GM21447 (cell line): Measurements from ENCODE around the gene BTLA.
"Not testable (repeated sequence)": the region's sequence is repeated elsewhere in the genome, so short reads cannot be mapped to it uniquely, and the experiment has no call there.

Experiments used
- ATAC-seq: cut with Tn5 transposase; IDR thresholded peaks from one replicate; pipeline ENCODE4 v1.9.1; 2021; ENCODE audit not compliant: unreplicated experiment

The BTLA gene

DNA sequence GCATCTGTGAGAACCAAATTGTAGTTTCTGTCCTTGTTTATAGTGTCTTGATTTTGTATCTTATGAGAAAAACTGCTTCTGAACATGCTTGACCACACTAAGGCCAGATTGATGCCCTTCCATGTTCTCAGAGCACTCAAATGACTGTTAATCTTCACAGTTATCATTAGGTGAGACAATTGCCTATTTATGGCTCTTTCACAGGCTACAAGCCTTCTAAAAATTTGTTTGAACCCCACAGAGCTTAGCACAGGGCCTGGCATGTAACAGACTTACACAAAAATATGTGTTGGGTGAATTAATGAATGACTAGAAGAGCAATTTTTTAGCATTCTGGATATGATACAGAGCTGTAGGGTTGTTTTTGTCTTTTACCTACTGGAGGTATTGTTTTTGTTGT, 43.1 kb downstream of the BTLA start:
- ATAC-seq: no peak

DNA sequence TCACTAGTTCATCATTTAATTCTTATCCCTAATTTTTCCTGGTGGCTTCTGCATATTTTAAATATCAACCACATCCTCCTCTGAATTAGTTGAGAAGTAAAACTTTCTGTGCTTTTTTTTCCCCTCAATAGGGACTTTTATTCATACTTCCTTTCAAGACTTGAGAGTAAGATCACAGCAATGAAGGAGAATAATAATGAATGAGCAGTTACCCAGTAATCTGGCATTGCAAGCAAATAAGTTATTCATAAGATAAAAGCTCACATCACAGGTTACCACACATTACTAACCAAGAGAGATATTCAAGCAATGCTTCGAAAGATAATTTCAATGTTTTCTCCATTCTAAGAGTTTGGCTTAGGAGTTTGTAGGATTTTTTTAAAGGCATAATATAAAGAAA, 50.3 kb downstream of the BTLA start:
- ATAC-seq: no peak

DNA sequence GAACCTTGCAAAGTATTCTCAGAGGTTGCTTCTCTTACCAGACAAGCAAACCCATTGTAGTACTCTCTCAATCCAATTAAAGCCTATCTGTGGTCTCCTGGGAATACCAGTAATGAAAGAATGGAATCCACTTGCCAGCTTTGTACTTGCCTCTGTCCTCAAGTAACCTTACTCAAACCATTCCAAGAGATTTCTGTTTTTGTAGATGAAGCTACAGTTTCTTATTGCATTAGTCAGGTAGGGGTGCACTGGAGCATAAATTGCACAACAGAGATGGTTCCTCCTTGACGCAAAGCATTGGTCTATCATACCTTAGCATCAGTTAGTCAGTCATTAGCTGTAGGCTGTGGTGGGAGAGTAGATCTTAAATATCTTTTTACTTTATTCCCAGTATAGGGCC, 52.9 kb downstream of the BTLA start:
- ATAC-seq: no peak

DNA sequence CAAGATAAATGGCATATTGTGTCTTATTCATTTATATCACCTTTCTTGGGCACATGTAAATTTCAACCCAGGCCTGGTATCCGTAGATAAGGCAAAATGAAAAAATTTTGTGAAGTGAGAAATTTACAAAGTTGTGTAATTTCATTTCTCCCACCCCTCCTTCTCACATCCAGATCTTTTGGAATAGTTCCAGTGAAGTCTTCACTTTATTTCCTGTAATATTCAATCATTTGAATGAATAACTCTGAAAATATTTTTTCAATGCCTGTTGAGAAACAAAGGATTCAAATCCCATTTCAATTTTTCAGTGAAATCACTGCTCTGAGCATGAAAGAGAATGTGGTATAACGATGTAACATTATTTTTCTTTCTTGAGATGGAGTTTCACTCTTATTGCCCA, 53.4 kb downstream of the BTLA start:
- no peak for ATAC-seq

DNA sequence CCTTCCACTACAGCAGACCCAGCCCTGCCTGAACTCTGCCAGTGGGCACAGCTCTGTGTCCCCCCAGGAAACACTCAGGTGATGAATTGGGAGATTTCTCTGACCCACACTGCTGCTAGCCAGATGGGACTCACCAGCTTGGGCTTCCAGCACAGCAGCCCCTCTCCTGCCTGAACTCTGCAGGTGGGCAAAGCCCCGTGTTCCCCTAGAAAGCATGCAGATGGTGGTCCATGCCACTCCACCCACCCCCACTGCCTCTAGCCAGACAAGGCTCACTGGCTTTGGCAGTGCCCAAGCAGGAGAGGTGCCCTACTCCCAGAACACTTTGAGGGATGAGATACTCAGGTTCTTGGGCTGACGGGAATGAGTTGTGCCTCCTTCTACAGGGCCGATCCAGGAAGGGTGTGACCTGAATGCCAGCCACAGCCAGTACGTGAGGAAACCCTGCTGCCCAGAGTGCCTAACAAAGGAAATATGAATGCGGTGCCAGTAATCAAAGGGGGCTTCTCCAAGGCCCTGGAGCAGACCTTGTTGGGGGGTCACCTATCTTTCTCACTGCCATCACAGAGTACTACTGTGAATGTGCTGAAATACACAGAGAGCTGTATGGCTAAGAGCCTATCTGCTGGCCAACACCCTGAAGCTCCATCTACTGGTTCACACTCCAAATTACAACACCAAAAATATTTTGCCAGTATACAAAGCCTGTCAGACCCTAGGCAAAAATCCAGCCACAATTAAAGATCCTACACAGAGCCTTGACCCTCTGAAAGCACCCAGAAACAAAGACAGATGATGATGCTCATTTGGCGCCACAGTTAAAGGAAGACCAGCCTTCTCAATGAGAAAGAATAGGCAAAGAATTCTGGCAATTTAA, 61.9 kb downstream of the BTLA start:
- no peak for ATAC-seq

DNA sequence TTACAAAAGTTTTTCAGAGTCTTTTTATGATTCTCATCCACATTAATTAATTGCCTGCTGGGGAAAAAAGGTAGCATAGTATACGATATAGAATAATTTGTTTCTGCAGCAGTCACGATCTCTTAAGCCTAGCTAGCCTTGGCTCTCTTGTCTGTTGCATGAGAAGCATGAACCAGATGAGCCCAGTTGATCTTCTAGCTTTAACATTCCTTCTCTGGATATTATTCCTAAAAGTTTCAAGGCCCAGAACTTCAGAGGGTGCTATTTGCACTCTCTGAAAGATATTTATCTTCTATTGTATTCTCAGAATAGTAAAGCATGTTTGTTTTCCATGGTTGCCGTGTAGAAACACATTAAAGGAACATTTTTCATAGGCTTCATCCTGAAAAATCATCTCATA, 69.3 kb downstream of the BTLA start:
- no peak for ATAC-seq

DNA sequence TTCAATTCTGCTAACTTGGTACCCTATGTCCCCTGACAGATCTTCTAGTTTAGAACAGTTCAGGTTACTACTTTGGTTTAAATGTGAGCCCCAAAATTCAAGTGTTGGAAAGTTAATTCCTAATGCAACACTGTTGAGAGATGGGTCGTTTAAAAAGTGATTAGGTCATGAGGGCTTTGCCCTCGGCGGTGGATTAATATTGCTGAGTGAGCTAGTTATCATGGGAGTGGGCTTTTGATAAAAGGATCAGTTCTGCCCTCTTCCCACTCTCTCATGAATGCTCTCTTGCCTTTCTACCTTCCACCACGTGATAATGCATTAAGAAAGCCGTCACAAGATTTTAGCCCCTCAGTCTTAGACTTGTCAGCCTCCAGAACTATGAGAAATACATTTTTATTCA, 72.1 kb downstream of the BTLA start:
- ATAC-seq: no peak

DNA sequence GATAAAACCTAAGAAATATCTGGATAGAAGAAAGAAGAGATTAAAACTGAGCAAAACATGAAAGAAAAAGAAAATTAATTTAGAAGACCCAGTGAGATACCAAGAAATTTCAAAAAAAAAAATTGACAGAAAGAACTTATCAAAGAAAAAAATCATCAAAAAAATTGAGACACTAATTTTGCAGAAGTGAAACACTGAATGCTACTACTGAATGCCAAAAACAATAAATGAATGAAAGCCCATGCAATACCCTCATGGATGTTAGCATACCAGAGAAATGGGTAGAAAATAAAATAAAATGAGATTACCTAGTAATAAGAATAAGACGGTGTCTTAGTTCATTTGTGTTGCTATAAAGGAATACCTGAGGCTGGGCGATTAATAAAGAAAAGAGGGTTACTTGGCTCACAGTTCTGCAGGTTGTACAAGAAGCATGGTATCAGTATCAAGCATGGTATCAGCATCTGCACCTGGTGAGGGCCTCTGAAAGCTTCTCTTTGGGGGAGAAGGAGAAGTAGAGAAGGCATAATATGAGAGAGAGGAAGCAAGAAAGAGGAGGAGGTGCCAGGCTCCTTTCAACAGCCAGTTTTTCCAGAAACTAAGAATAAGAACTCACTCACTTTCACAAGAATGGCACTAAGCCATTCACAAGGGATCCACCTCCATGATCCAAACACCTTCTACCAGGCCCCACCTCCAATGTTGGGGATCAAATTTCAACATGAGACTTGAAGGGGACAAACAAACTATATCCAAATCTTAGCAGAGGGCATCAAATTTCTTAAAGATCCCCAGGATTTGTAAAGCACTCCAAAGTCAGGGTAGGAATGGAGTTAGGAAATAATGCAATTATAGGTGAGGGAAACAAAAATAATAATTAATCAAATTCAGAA, 73.2 kb downstream of the BTLA start:
- no peak for ATAC-seq

DNA sequence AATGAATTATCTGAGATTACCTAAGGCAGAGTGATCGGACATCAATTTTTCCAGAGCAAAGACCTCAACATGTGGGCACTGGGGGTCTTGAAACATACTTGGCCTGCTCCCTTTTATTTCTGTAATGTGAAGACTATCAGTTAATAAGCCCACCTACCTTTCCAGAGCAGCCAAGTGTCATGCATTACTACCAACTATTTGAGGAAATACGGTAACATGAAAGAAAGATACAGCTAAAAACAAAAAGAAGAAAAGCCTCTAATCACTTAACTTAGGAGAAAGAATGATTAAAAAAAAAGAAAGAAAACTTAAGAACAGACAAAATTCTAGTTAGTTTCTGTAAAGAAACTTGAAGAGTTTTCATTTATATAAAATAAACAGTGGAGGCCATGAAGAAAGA, 73.9 kb downstream of the BTLA start:
- no peak for ATAC-seq

DNA sequence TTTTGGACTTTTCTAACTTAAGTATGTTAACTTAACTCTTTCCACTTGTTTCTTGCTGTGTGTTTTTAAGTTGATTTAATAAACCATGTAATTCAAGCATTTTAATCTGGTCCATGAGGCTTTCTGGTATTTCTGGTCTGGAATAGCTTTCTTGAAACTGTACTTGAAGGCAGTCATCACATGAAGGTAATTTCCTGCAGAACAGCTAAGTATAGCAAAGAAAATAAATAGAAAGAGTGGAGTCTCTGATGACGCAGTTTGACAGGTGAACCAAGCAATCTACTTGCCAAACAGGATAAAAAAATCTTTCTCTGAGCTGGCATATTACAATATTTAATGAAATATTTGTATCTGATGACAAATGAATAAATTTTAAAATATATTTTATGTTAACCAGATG, 74.9 kb downstream of the BTLA start:
- ATAC-seq: no peak

DNA sequence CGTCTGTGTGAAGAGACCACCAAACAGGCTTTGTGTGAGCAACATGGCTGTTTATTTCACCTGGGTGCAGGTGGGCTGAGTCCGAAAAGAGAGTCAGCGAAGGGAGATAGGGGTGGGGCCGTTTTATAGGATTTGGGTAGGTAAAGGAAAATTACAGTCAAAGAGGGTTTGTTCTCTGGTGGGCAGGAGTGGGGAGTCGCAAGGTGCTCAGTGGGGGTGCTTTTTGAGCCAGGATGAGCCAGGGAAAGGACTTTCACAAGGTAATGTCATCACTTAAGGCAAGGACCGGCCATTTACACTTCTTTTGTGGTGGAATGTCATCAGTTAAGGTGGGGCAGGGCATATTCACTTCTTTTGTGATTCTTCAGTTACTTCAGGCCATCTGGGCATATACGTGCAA, 76.4 kb downstream of the BTLA start:
- ATAC-seq: not testable (repeated sequence)

DNA sequence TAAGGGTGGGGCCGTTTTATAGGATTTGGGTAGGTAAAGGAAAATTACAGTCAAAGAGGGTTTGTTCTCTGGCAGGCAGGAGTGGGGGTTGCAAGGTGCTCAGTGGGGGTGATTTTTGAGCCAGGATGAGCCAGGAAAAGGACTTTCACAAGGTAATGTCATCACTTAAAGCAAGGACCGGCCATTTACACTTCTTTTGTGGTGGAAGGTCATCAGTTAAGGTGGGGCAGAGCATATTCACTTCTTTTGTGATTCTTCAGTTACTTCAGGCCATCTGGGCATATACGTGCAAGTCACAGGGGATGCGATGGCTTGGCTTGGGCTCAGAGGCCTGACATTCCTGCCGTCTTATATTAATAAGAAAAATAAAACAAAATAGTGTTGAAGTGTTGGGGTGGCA, 80.7 kb downstream of the BTLA start:
- not testable (repeated sequence) for ATAC-seq

DNA sequence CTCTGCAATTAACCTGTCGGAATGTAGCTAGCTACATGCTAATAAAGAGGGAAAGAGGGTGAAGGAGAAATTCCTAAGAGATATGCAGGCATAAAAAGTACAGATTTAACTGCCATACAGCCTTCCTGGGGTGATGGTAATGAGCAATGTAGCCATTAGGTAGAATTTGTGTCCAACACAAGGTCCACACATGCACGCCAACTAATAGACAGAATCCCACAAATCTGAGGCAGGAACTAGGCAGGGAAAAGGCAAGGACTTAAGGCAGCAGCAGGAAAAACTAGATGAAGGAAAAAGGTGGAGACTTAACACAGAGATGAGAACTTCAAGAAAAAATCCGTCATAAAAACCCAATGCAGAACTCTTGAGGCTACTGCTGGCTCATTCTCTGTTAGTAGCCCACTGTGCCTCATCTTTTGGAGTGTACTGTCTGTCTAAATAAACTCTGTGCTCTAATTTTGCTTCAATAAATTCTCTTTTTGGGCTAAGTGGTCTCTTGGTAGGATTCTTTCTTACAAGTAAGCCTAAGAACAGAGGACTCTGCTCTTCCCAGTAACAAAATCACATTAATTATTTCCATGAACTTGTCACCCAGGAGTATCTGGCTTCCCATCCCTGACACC, 81.5 kb downstream of the BTLA start:
- ATAC-seq: no peak

DNA sequence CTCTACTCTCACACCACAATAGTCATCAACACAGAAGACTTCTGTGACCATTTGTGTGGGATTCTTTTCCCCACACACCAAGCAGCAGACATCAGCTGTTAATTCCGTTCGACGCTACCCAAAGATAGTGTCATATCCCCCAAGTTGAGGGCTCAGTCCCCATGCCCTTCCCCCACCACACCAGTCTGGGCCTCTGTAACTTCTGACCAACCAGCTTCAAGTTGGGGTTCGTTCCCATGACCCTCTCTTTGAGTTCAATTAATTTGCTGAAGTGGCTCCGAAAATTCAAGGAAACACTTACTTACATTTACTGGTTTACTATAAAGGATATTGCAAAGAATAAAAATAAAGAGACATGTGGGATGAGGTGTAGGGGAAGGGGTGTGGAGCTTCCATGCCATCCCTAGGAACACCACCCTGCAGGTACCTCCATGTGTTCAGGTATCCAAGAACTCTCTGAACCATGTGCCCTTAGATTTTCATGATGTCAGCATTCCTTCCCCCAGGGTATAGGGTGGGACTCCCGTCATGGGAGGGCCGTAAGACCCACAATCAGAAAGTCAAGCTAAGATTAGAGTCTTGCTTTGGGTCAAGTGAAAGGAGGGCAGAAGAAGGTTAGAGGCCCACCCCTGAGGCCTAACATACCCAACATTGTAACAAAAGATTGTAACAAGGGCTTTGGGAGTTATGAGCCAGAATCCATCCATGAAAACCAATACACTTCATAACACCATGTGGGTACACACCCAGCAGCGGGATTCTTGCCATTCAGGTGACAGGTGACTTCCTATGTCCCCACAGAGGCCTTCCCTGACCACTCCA, 82.7 kb downstream of the BTLA start:
- no peak for ATAC-seq

DNA sequence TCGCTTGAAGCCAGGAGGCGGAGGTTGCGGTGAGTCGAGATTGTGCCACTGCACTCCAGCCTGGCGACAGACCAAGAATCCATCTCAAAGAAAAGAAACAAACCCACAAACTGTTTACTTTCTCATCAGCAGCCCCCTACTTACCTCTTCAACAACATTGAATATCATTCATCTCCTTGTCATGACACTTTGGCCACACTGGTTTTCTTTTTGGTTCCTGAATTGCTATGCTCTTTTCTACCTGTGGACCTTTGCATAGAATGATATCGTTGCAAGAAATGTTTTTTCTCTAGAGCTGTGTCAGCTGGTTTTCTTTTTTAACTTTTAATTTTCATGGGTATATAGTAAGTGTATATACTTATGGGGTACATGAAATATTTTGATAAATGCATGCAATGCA, 83.9 kb downstream of the BTLA start:
- ATAC-seq: no peak
